GM19193 (cell line): ENCODE measurements around the gene SLC39A13.

Experiments
- POLR2A ChIP-seq: IDR thresholded peaks from 4 replicates; pipeline ENCODE4 v1.6.1; 2011; ENCODE audit not compliant: insufficient read depth, insufficient read length; ENCODE audit errors: extremely low read depth

SLC39A13 gene

GRCh38 chr11:47377571-47378009, 30.8 kb upstream of the SLC39A13 start:
- TF ChIP-seq POLR2A: no peak

GRCh38 chr11:47378010-47378835, 30.2 kb upstream of the SLC39A13 start, which contains the start of gene SPI1:
Gene SPI1 (minus strand): TSS chr11:47378547. CDS start chr11:47378353, 194 bp downstream.
- TF ChIP-seq POLR2A: peak; percentile 76

- no peak for TF ChIP-seq POLR2A
Measured at GRCh38 chr11:47378836-47379170, 29.6 kb upstream of the SLC39A13 start.

- no peak for TF ChIP-seq POLR2A
Measured at GRCh38 chr11:47379317-47379716, 29.1 kb upstream of the SLC39A13 start.

- TF ChIP-seq POLR2A: no peak
Measured at GRCh38 chr11:47380078-47380477, 28.3 kb upstream of the SLC39A13 start.

GRCh38 chr11:47383071-47383470, 25.3 kb upstream of the SLC39A13 start:
- no peak for TF ChIP-seq POLR2A

- no peak for TF ChIP-seq POLR2A
Measured at GRCh38 chr11:47384498-47384897, 23.9 kb upstream of the SLC39A13 start.

- TF ChIP-seq POLR2A: no peak
Measured at GRCh38 chr11:47387944-47388696, 20.3 kb upstream of the SLC39A13 start.

GRCh38 chr11:47388697-47389576, 19.5 kb upstream of the SLC39A13 start:
- no peak for TF ChIP-seq POLR2A

GRCh38 chr11:47389577-47390421, 18.6 kb upstream of the SLC39A13 start:
- no peak for TF ChIP-seq POLR2A

- TF ChIP-seq POLR2A: no peak
Measured at GRCh38 chr11:47390422-47390760, 18.0 kb upstream of the SLC39A13 start.

GRCh38 chr11:47391077-47391583, 17.3 kb upstream of the SLC39A13 start:
- TF ChIP-seq POLR2A: no peak

GRCh38 chr11:47391711-47392432, 16.5 kb upstream of the SLC39A13 start:
- TF ChIP-seq POLR2A: no peak
